Ovary (tissue), 9 donors: Measurements from ENCODE around the gene LRP1B. TPM values are rescaled to one million over a fixed set of nuclear protein-coding genes. Genes with fewer than 3 reads are reported as not detected.

Experiments
- DNase-seq, 5 donors: peaks; one replicate each; pipeline ENCODE4 v3.0.0-alpha.2; 2019 to 2020
- H3K27ac ChIP-seq, 2 donors: fragments of 200-600 bp; one replicate each; pipeline versions ENCODE4 v1.5.1 to v1.8.0; 2019 to 2022
- H3K27me3 ChIP-seq: fragments of 200-600 bp; one replicate; pipeline ENCODE4 v1.8.0; 2022
- H3K36me3 ChIP-seq: fragments of 200-600 bp; sonication (generic); one replicate; pipeline ENCODE4 v1.5.1; 2019
- H3K4me1 ChIP-seq: one replicate; pipeline ENCODE4 v1.8.1; 2013; ENCODE audit warnings: mild to moderate bottlenecking, moderate library complexity; ENCODE audit not compliant: insufficient read depth
- H3K4me3 ChIP-seq: fragments of 200-600 bp; sonication (generic); one replicate; pipeline ENCODE4 v1.5.1; 2017
- H3K9me3 ChIP-seq, 2 donors: fragments of 200-600 bp in 1 of 2; sonication (generic) in 1 of 2; one replicate each; pipeline versions ENCODE4 v1.5.1 to v1.8.1; 2013 to 2019; ENCODE audit warnings: mild to moderate bottlenecking in 1 of 2, moderate library complexity in 1 of 2
- EP300 ChIP-seq: sonication (generic); formaldehyde crosslinking; IDR thresholded peaks from one replicate; pipeline ENCODE4 v1.6.1; 2017; ENCODE audit warnings: antibody characterized with exemption
- POLR2A ChIP-seq: fragments of 450-650 bp; IDR thresholded peaks from one replicate; pipeline ENCODE4 v1.6.1; 2017; ENCODE audit warnings: antibody characterized with exemption, mild to moderate bottlenecking, moderate library complexity
- WGBS, 3 donors: extraction: QIAGEN DNeasy Blood & Tissue Kit in 1 of 3; methylation state at CpG; one replicate each; pipeline versions ENCODE4 v1.1.5 to v1.1.7; 2013 to 2017; 5-methylcytosine and 5-hydroxymethylcytosine counted together
- intact Hi-C, 4 donors: fragments of 100-400 bp; cut with DNase I; formaldehyde crosslinking; loops; one replicate each; pipeline versions ENCODE4 v1.11.0 to v1.15.1; 2022 to 2023
- polyA plus RNA-seq, 2 donors: library from polyadenylated mRNA; stranded (reverse); fragments of 200-250 nt in 1 of 2; fragments of 350-450 nt in 1 of 2; fragmentation: Illumina TruSeq in 1 of 2; extraction: RNeasy Lipid Tissue Mini Kit (QIAGEN cat#74804) in 1 of 2; gene quantifications; one replicate each; pipeline ENCODE4 v1.2.3, GENCODE V29; 2013 to 2014
- total RNA-seq, 7 donors: library from RNA; depleted of rRNA in 2 of 7; stranded (reverse); fragments of >200 nt in 2 of 7; fragmentation: NEBNext Ultra II Directional in 3 of 7; extraction: Animal tissue kit (Norgen Biotek cat#: 25700) in 3 of 7; gene quantifications; one replicate each; pipeline versions ENCODE4 v1.1.0 to v1.2.4, GENCODE V29; 2016 to 2023
- TF ChIP-seq, protein P1 (sequence below), 3 donors: fragments of 450-650 bp in 2 of 3; fragments of 200-600 bp in 1 of 3; IDR thresholded peaks; one replicate each; pipeline versions ENCODE4 v1.5.1 to v1.8.0; 2016 to 2022; ENCODE audit warnings: antibody characterized with exemption in 3 of 3, mild to moderate bottlenecking in 1 of 3
- donor health status: DM: no; HTN: no; CAD: no; lungs with moderate emphysema.
- donor health status: DM: no; HTN: no; CAD: no.
- donor health status: Bipolar disorder and iron deficiency.
- donor health status: DM: yes; HTN: yes; CAD: no.
- donor health status: DM: no; HTN: no; CAD: no.
- donor health status: DM: yes; HTN: yes; CAD: no.

Gene LRP1B
- total and polyA plus RNA-seq, 9 donors = 0.08 to 2.6 (median 0.37) TPM

DNA sequence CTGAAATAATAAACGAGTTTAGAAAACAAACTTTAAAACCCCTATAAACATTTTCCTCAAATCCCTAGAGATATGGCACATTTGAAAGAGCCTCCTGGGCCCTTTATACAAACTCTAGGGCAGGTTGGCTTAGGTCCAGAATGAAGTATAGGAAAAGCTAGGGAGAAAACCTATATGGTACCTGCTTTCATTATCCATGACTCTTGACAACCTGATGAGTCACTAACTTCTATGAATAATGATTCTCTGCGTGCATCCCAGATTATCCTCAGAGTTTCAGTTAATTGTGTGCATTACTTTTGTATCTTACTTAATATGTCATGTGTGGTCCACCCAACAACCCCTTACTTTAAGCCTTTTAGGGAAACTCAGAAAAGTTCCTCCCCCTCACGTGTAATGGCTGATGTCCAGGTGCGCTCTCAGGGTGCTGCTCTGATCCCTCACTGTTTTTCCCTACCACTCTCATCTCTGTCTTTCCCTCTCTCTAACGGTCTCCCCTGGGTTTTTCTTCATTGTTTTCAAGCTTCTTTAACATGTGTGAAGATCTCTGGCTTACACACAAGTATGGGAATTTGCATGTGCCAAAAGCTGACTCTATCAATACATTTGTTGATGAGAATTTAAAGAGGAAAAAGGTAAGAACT, 78.5 kb downstream of the LRP1B start:
- H3K9me3 ChIP-seq = no peaks in the 10 kb centered on the region
- TF ChIP-seq POLR2A = no peak
- TF ChIP-seq, protein P1, sequence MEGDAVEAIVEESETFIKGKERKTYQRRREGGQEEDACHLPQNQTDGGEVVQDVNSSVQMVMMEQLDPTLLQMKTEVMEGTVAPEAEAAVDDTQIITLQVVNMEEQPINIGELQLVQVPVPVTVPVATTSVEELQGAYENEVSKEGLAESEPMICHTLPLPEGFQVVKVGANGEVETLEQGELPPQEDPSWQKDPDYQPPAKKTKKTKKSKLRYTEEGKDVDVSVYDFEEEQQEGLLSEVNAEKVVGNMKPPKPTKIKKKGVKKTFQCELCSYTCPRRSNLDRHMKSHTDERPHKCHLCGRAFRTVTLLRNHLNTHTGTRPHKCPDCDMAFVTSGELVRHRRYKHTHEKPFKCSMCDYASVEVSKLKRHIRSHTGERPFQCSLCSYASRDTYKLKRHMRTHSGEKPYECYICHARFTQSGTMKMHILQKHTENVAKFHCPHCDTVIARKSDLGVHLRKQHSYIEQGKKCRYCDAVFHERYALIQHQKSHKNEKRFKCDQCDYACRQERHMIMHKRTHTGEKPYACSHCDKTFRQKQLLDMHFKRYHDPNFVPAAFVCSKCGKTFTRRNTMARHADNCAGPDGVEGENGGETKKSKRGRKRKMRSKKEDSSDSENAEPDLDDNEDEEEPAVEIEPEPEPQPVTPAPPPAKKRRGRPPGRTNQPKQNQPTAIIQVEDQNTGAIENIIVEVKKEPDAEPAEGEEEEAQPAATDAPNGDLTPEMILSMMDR (IDR thresholded peaks at IDR 0.05) = no peak
- TF ChIP-seq EP300 = no peak
- H3K4me1 ChIP-seq = no peaks in the 10 kb centered on the region
- 73 to 77% (median 75%) methylated on average over 5 of the region's 5 CpGs for WGBS, 3 donors
- H3K27ac ChIP-seq = no peak overlapping the region
- intact Hi-C loops = no loop called here
- H3K27me3 ChIP-seq = no peaks in the 10 kb centered on the region
- no peak overlapping the region for H3K4me3 ChIP-seq
- no peaks in the 10 kb centered on the region for H3K36me3 ChIP-seq
- no peak for DNase-seq

DNA sequence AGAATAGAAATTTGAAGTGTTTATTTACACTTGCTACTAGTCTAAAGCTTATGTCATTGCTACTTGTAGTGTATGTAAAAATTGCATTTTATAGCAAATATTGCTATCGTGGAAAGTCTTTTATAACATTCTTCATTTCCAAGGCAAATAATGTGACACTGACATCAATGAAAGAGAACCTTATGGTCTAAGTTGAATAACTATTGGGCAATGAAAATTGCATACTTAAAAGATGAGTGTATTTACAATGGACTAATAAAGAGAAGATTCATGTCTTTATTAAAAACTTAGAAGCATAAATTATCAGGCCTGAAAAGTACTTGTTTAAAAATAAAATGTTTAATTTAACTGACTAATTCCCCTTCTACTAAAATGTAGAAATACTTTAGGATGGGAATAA, 82.2 kb downstream of the LRP1B start:
- no peaks in the 10 kb centered on the region for H3K36me3 ChIP-seq
- WGBS, 3 donors = 73 to 77% (median 75%) methylated on average over 1 of the region's 1 CpG
- no peak overlapping the region for H3K27ac ChIP-seq
- intact Hi-C loops = no loop called here
- no peak for TF ChIP-seq EP300
- TF ChIP-seq, protein P1 (IDR thresholded peaks at IDR 0.05) = no peak
- no peak for TF ChIP-seq POLR2A
- DNase-seq = no peak
- no peaks in the 10 kb centered on the region for H3K9me3 ChIP-seq
- H3K4me1 ChIP-seq = no peaks in the 10 kb centered on the region
- H3K4me3 ChIP-seq = no peak overlapping the region
- H3K27me3 ChIP-seq = no peaks in the 10 kb centered on the region

DNA sequence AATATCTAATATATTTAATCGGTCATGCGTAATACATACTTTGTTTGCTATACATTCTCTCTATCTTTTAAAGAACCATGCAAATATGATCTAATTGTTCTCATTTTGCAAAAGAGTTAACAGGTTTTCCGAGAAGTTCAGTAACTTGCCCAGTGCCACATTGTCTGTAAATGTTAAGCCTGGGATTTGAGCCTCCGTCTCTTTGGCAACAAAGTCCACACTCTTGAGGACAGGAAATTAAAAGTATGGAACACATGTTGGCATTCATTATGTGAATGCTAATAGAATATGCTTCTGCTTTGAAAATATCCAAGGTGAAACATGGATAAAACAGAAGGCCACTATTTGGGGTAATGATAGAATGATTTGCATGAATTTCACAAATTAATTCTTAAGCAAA, 85.2 kb downstream of the LRP1B start:
- intact Hi-C loops = no loop called here
- H3K4me1 ChIP-seq = no peaks in the 10 kb centered on the region
- no peak overlapping the region for H3K4me3 ChIP-seq
- no peaks in the 10 kb centered on the region for H3K36me3 ChIP-seq
- H3K27me3 ChIP-seq = no peaks in the 10 kb centered on the region
- no peaks in the 10 kb centered on the region for H3K9me3 ChIP-seq
- TF ChIP-seq, protein P1 (IDR thresholded peaks at IDR 0.05) = no peak
- H3K27ac ChIP-seq = no peak overlapping the region
- WGBS, 3 donors = 91 to 95% (median 95%) methylated on average over 4 of the region's 4 CpGs
- no peak for DNase-seq

DNA sequence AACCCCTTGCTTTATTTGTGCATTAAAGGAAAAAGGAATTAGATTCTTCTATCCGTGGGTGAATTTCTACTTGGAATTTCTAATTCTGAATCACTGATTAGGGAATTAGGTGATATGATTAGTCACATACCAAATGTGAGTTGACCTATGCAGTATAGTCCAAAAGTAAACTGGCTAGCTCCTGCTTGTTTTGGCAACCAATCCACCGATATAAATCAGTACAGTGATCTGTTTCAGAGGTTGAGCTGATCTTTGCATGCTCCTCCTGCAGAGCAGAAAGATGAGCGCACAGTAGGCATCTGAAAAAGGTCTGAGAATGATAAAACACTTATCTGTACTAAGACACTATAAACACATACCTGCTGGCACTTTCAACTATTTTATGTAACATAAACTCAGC, 86.6 kb downstream of the LRP1B start:
- no peak overlapping the region for H3K27ac ChIP-seq
- DNase-seq = no peak
- no peaks in the 10 kb centered on the region for H3K36me3 ChIP-seq
- no peaks in the 10 kb centered on the region for H3K27me3 ChIP-seq
- TF ChIP-seq EP300 (no peak), POLR2A (no peak)
- TF ChIP-seq, protein P1 (IDR thresholded peaks at IDR 0.05) = no peak
- 58 to 61% (median 59%) methylated on average over 3 of the region's 3 CpGs for WGBS, 3 donors
- no peaks in the 10 kb centered on the region for H3K4me1 ChIP-seq
- intact Hi-C loops = no loop called here
- H3K4me3 ChIP-seq = no peak overlapping the region
- H3K9me3 ChIP-seq = no peaks in the 10 kb centered on the region
